Immature natural killer cell (primary cell): ENCODE results near the gene RNF217. TPM values are rescaled to one million over a fixed set of nuclear protein-coding genes. Genes with fewer than 3 reads are reported as not detected.

ENCODE experiments used
- DNase-seq, 3 donors: peaks; one replicate each; pipeline ENCODE4 v3.0.0; 2022; ENCODE audit warnings: mixed read lengths in 1 of 3
- H3K27ac Mint-ChIP-seq, 6 donors: one replicate each; pipeline ENCODE4 v1.8.0; 2020; ENCODE audit warnings: mixed read lengths in 6 of 6, mild to moderate bottlenecking in 5 of 6, inconsistent platforms in 4 of 6, moderate library complexity in 3 of 6
- H3K27me3 Mint-ChIP-seq, 3 donors: one replicate each; pipeline ENCODE4 v1.8.0; 2020 to 2021; ENCODE audit warnings: low read depth in 3 of 3, mild to moderate bottlenecking in 3 of 3, mixed read lengths in 3 of 3, moderate library complexity in 3 of 3, inconsistent platforms in 1 of 3
- H3K36me3 Mint-ChIP-seq, 3 donors: one replicate each; pipeline ENCODE4 v1.8.0; 2020; ENCODE audit warnings: mixed read lengths in 3 of 3, inconsistent platforms in 2 of 3, mild to moderate bottlenecking in 2 of 3
- H3K4me1 Mint-ChIP-seq, 2 donors: one replicate each; pipeline ENCODE4 v1.8.0; 2020; ENCODE audit warnings: inconsistent platforms in 2 of 2, mild to moderate bottlenecking in 2 of 2, mixed read lengths in 2 of 2, moderate library complexity in 1 of 2
- H3K4me3 Mint-ChIP-seq, 5 donors: one replicate each; pipeline ENCODE4 v1.8.0; 2020; ENCODE audit warnings: mild to moderate bottlenecking in 5 of 5, mixed read lengths in 5 of 5, inconsistent platforms in 3 of 5, moderate library complexity in 3 of 5
- H3K9me3 Mint-ChIP-seq, 6 donors: one replicate each; pipeline ENCODE4 v1.8.0; 2020; ENCODE audit warnings: mild to moderate bottlenecking in 6 of 6, mixed read lengths in 6 of 6, inconsistent platforms in 4 of 6, moderate library complexity in 3 of 6
- polyA plus RNA-seq, 3 donors: library from polyadenylated mRNA; unstranded; fragments of 300-500 nt; fragmentation: Illumina TruSeq; gene quantifications; one replicate each; pipeline ENCODE4 v1.2.3, GENCODE V29; 2021

The RNF217 gene
- polyA plus RNA-seq, 3 donors from 2014 or later: 0.21 to 1.8 (median 0.25) TPM

DNA sequence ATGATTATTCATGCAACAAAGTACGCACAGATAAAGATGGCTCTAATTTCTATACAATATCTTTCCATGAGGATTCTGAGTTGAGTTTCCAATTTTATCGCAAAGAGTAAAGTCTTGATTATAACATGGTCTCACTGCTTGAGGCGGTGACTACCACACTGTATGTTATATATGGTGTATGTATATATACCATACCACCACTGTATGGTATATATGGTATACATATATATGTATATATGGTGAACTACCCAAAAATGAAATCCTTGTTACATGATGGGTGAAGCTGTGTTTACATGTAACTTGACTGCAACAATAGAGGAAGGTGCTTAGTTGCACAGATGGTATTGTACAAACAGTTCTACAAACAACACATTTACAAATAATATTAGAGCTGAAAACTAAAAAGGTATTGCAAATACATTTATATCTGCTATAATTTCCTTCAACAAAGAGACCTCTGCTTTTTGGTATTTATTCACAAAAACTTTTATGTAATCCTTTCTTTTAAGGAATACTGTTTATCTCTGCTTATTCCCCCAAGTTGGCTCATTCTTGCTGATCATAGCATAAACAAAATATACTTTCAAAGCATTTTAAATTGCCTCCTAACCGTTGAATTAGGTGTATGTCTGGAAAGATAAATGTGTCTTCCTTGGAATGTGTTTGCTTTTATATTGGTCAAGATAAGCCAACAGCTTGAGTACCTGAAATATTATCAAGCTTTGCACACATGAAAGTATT is 113.7 kb downstream of the RNF217 start:
- no peaks in the 10 kb centered on the region for H3K4me1 Mint-ChIP-seq

GRCh38 chr6:125076482-125076742 is 114.2 kb downstream of the RNF217 start:
- Mint-ChIP-seq H3K27ac (no peak overlapping the region), H3K4me1 (no peaks in the 10 kb centered on the region), H3K36me3 (peaks cover 0 to 8% (median 6%) of the 10 kb centered on the region in 3 donors), H3K9me3 (no peaks in the 10 kb centered on the region), H3K4me3 (no peak overlapping the region), H3K27me3 (peaks cover 0 to 5% (median 2%) of the 10 kb centered on the region in 3 donors)
- DNase-seq: no peak

More for the DNA sequence above, 113.7 kb downstream of the RNF217 start:
- no peak overlapping the region for H3K27ac Mint-ChIP-seq
- H3K36me3 Mint-ChIP-seq: peaks cover 0 to 8% (median 6%) of the 10 kb centered on the region in 3 donors
- no peaks in the 10 kb centered on the region for H3K9me3 Mint-ChIP-seq
- H3K27me3 Mint-ChIP-seq: peaks cover 0 to 5% (median 2%) of the 10 kb centered on the region in 3 donors
- no peak for DNase-seq
- no peak overlapping the region for H3K4me3 Mint-ChIP-seq

GRCh38 chr6:125077453-125077852 is 115.2 kb downstream of the RNF217 start:
- Mint-ChIP-seq H3K4me1 (no peaks in the 10 kb centered on the region), H3K36me3 (peaks cover 0 to 8% (median 6%) of the 10 kb centered on the region in 3 donors), H3K4me3 (no peak overlapping the region), H3K9me3 (no peaks in the 10 kb centered on the region), H3K27me3 (peaks cover 0 to 5% (median 2%) of the 10 kb centered on the region in 3 donors), H3K27ac (no peak overlapping the region)
- no peak for DNase-seq

- H3K36me3 Mint-ChIP-seq: peaks cover 0 to 13% (median 10%) of the 10 kb centered on the region in 3 donors
- peaks cover 0 to 5% (median 2%) of the 10 kb centered on the region in 3 donors for H3K27me3 Mint-ChIP-seq
- H3K9me3 Mint-ChIP-seq: no peaks in the 10 kb centered on the region
- peak overlapping the region in 1 of 6 donors; percentile 38 for H3K27ac Mint-ChIP-seq
- no peaks in the 10 kb centered on the region for H3K4me1 Mint-ChIP-seq
- DNase-seq: no peak
- H3K4me3 Mint-ChIP-seq: no peak overlapping the region
Observed at GRCh38 chr6:125078602-125079321, 116.5 kb downstream of the RNF217 start.

DNA sequence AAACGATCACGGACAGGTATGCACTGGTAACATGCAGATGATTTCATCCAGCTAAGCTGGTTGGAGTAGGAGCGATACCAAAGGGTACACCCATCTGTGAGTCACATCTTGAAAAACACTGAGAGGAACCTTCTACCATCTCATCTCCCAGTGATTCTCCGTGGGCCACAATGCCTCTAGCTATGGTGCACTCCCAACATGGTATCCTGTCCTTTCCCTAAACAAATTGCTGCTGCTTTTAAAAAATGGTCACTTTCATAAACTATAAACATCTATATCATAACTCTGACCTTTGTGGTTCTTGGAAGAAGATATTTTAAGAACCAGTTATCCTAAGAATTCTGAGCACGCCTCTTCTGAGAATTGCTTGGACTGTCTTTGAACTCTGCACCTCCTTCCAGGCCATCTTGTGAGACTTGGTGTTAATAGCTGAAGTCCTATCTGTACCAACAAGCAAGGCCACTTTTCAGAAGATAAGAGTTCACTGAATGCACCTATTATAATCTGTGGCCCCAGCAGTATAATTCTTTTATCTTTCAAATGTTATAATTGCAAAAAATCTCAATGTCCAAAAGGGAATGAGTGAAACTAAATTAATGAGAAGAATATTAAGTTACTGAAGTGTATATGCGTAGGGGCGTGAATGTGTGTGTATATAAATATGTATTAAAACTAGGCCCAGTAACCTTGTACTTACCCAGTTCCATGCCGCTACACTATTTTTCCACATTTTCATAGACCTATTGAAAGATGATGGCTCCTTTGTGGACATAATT is 120.9 kb downstream of the RNF217 start:
- Mint-ChIP-seq H3K4me1 (no peaks in the 10 kb centered on the region), H3K27me3 (peaks cover 0 to 3% (median 2%) of the 10 kb centered on the region in 3 donors), H3K27ac (no peak overlapping the region), H3K9me3 (no peaks in the 10 kb centered on the region), H3K36me3 (peaks cover 0 to 9% (median 5%) of the 10 kb centered on the region in 3 donors), H3K4me3 (no peak overlapping the region)
- no peak for DNase-seq

DNA sequence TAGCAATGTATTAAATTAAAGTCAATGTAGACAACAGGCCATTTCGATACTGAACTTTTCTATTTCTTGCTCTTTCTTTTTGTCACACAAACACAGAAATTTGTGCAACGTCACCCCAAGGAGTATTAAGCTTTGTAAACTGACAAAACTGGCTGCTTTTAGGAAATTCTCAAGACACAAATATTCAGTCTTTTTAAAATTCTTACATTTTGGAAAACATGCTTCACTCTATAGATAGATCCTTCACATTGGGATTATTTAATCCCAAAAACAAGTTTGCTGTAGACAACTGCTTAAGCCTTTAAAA is 121.4 kb downstream of the RNF217 start:
- Mint-ChIP-seq H3K27me3 (peaks cover 0 to 2% (median 0%) of the 10 kb centered on the region in 3 donors), H3K4me3 (no peak overlapping the region), H3K36me3 (peaks cover 0 to 9% (median 5%) of the 10 kb centered on the region in 3 donors), H3K27ac (no peak overlapping the region), H3K9me3 (no peaks in the 10 kb centered on the region), H3K4me1 (no peaks in the 10 kb centered on the region)
- no peak for DNase-seq

DNA sequence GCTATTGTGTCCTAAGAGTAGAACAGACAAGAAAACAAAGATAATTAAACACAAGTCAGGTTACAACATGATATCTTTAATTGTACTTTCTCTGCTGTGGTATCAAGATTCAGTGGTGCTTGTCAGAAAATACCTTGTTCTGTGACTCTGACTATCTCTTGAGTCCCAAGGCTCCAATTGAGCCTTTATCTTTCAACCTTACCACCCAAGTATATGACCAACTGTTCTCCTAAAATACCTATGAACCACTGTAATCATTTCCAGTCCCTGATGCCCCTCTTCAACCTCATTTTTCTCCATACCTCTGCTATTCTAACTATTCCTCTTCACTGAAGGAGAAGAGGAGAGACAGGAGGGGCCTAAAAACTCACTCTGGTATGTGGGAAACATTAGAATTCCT is 124.5 kb downstream of the RNF217 start:
- peaks cover 0 to 3% (median 3%) of the 10 kb centered on the region in 3 donors for H3K27me3 Mint-ChIP-seq
- DNase-seq: no peak
- no peaks in the 10 kb centered on the region for H3K4me1 Mint-ChIP-seq
- no peak overlapping the region for H3K27ac Mint-ChIP-seq
- H3K36me3 Mint-ChIP-seq: peaks cover 0 to 6% (median 5%) of the 10 kb centered on the region in 3 donors
- H3K4me3 Mint-ChIP-seq: no peak overlapping the region
- no peaks in the 10 kb centered on the region for H3K9me3 Mint-ChIP-seq

GRCh38 chr6:125088963-125089362 is 126.7 kb downstream of the RNF217 start:
- Mint-ChIP-seq H3K4me1 (no peaks in the 10 kb centered on the region), H3K9me3 (no peaks in the 10 kb centered on the region), H3K27ac (no peak overlapping the region), H3K36me3 (no peaks in the 10 kb centered on the region), H3K27me3 (peaks cover 1 to 5% (median 3%) of the 10 kb centered on the region in 3 donors), H3K4me3 (no peak overlapping the region)
- DNase-seq: no peak

- H3K36me3 Mint-ChIP-seq: no peaks in the 10 kb centered on the region
- H3K4me1 Mint-ChIP-seq: peaks cover 2 to 10% of the 10 kb centered on the region in 2 donors
- no peak overlapping the region for H3K27ac Mint-ChIP-seq
- no peak for DNase-seq
- no peaks in the 10 kb centered on the region for H3K9me3 Mint-ChIP-seq
- H3K27me3 Mint-ChIP-seq: peaks cover 0 to 8% (median 5%) of the 10 kb centered on the region in 3 donors
- H3K4me3 Mint-ChIP-seq: no peak overlapping the region
Observed at GRCh38 chr6:125094563-125094962, 132.3 kb downstream of the RNF217 start.

DNA sequence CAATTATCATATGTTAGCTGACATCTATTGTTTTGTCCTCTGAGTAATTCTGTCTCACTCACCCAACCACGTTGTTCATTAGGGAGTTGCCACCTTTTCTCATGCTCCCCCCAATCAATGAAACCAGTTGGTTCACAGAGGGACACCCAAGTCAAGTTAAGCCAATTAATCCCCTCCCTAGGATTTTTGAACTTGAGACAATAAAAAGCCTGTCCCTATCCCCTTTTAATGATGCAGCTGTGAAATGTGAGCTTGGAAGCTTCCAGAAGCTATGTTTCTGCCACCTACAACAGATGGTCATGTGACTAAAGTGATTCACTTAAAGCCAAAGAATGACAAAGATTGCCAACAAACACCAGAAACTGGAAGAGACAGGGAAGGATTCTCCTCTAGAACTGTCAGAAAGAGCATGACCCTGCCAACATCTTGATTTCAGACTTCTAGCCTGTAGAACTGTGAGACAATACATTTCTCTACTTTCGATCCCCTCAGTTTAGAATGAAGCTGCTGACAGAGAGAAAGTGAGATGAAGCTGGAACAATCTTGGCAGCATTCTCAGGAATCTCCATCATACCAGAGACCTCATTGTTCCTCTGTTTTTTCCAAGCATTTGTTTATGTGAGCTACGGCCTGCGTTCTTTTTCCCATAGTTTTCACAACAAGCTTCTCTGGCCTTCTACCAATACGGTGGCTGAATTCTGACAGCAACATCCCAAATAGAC is 133.5 kb downstream of the RNF217 start:
- Mint-ChIP-seq H3K9me3 (no peaks in the 10 kb centered on the region), H3K4me3 (no peak overlapping the region), H3K27me3 (peaks cover 0 to 8% (median 5%) of the 10 kb centered on the region in 3 donors), H3K4me1 (peaks cover 4 to 18% of the 10 kb centered on the region in 2 donors), H3K36me3 (no peaks in the 10 kb centered on the region), H3K27ac (no peak overlapping the region)
- DNase-seq: no peak

GRCh38 chr6:125097186-125097585 is 134.9 kb downstream of the RNF217 start:
- Mint-ChIP-seq H3K36me3 (no peaks in the 10 kb centered on the region), H3K27ac (no peak overlapping the region), H3K9me3 (no peaks in the 10 kb centered on the region), H3K27me3 (peaks cover 0 to 8% (median under 1%) of the 10 kb centered on the region in 3 donors), H3K4me1 (peaks cover 8 to 18% of the 10 kb centered on the region in 2 donors), H3K4me3 (no peak overlapping the region)
- DNase-seq: no peak

DNA sequence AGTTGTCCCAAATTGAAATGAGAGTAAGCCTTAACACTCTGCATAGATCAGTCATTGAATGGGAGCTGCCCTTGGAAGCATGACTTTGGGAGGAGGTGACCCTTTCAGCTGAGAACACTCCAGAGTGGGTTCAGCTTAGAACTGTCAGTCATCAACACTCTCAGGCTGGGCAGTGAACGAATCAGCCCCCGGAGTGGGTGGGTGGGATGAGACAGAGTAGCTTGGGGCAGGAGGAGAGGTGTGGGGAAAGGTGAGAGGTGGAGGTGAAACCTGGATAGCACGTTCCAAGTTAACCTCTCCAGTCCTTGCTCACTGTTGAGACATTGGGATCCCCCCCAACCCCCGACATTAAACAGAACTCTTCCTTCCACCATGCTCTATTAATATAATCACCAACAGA is 136.0 kb downstream of the RNF217 start:
- no peaks in the 10 kb centered on the region for H3K9me3 Mint-ChIP-seq
- peaks cover 0 to 7% (median 2%) of the 10 kb centered on the region in 3 donors for H3K27me3 Mint-ChIP-seq
- peak overlapping the region in 4 of 5 donors; percentile 12 to 80 (median 44) for H3K4me3 Mint-ChIP-seq
- no peak for DNase-seq
- no peaks in the 10 kb centered on the region for H3K36me3 Mint-ChIP-seq
- H3K27ac Mint-ChIP-seq: no peak overlapping the region
- H3K4me1 Mint-ChIP-seq: peaks cover 8 to 18% of the 10 kb centered on the region in 2 donors

GRCh38 chr6:125099211-125100073 is 137.2 kb downstream of the RNF217 start:
- Mint-ChIP-seq H3K27me3 (peaks cover 0 to 7% (median 2%) of the 10 kb centered on the region in 3 donors), H3K4me3 (peak overlapping the region; percentile 78 to 85 (median 80)), H3K27ac (peak overlapping the region in 1 of 6 donors; percentile 54), H3K36me3 (no peaks in the 10 kb centered on the region), H3K4me1 (peaks cover 8 to 18% of the 10 kb centered on the region in 2 donors), H3K9me3 (no peaks in the 10 kb centered on the region)
- DNase-seq: peak; percentile 12 to 37 (median 31)
